Right renal pelvis (tissue), 4 donors: ENCODE results near the gene ZDHHC7. TPM values are rescaled to one million over a fixed set of nuclear protein-coding genes. Genes with fewer than 3 reads are reported as not detected.

ENCODE experiments used
- DNase-seq, 4 donors: peaks; one replicate each; pipeline ENCODE4 v3.0.0-alpha.2; 2013; ENCODE audit warnings: low read depth in 4 of 4, low spot score in 3 of 4, missing footprints in 1 of 4
- polyA plus RNA-seq, 4 donors: library from polyadenylated mRNA; unstranded; fragments of 120-200 nt; gene quantifications; one replicate each; pipeline ENCODE4 v1.2.1, GENCODE V29; 2013; ENCODE audit not compliant: insufficient read length in 4 of 4

The ZDHHC7 gene
- polyA plus RNA-seq, 4 donors = 54.5 to 60.8 (median 59.8) TPM

GRCh38 chr16:85026703-85027102 is 15.4 kb upstream of the ZDHHC7 start:
- DNase-seq = no peak

DNA sequence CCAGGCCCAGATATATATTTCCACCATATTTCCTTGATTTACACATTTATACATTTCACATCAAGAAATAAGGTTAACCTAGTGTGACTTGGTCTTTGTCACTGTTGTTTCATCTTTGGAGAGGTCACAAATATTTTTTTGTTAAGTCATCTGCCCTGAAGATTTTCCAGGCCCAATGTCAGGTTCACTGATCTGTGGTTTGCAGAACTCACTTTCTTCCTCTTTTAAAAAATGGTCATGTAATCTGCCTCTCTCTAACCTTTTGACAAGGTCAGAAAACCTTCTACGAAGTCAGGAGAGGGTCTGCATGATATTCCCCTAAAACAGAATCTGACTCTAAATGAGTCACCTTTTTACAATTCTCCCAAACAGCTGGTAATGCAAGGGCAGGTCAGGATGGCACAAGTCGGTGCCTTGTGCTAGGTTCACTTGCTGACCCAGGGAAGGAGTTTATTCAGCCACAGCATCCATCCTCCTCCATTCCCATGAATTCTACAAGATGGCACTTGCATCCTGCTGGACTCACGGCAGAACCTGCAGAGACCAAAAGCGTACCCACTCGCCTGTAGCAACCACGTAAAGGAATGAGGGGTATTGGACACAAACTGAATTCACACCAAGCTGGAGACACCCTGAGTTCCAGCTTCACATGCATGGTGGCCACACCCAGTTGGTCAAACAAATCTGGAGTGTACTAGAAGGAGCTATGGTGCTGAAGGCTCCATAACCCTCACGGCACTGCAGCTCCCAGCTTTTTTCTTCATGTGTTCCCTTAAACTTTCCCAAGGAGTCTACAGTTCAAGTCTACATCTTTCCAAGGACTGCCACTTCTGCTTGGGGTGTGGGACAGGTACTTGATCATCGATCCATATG is 14.7 kb upstream of the ZDHHC7 start:
- DNase-seq = no peak

- no peak for DNase-seq
Observed at GRCh38 chr16:85019659-85020245, 8.4 kb upstream of the ZDHHC7 start.

DNA sequence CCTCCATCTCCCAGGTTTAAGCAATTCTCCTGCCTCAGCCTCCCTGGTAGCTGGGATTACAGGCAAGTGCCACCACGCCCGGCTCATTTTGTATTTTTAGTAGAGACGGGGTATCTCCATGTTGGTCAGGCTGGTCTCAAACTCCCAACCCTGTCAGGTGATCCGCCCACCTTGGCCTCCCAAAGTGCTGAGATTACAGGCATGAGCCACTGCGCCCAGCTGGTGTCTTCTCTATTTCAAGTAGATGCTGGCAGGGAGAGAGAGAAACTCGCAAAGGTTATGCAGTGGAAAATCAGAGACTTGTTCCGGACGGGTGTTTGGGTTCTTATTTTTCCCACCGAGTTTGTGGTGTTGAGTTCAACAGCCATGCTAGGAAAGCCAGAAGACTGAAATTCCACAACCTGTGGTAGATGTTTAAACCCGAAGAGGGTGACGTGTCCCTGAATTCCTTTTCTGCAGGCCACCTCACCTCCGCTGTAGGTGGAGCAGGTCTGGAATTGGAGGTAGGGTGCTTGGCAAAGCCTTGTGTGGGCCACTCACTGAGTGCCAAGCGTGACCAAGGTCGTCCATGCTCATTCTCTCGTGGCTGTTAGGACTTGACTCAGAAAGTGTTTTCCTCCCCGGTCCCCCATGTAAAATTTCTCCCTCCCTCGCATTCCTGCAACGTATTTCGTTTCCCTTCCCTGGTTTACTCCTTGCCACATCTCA is 7.3 kb upstream of the ZDHHC7 start:
- no peak for DNase-seq

DNA sequence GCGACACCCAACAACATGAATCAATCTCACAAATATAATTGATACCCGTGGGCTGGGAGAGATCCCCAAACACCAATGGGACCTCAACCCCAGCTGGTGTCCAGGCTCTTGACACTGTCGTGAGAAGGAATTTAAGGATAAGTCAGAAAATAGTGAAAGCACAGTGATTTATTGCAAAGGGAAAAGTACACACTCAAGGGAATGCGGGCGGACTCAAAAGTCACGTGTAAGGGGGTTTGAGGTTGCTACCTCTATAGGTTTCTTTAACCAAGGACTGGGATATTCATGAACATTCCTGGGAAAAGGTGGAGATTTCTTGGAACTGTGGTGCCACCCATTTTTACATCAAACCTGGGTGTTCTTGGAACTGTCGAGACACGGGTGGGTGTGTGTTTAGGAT is 6.3 kb upstream of the ZDHHC7 start:
- no peak for DNase-seq

- no peak for DNase-seq
Observed at GRCh38 chr16:85017151-85017550, 5.8 kb upstream of the ZDHHC7 start.

GRCh38 chr16:85015481-85016187 is 4.3 kb upstream of the ZDHHC7 start:
- no peak for DNase-seq

GRCh38 chr16:85014311-85014710 is 3.0 kb upstream of the ZDHHC7 start:
- DNase-seq = no peak

- no peak for DNase-seq
Observed at GRCh38 chr16:85011846-85012284, 530 bp upstream of the ZDHHC7 start.

GRCh38 chr16:85010446-85010930 is 847 bp downstream of the ZDHHC7 start:
- DNase-seq = no peak

- DNase-seq = no peak
Observed at GRCh38 chr16:85008271-85008670, 3.1 kb downstream of the ZDHHC7 start.

- DNase-seq = no peak
Observed at GRCh38 chr16:85007496-85008214, 3.7 kb downstream of the ZDHHC7 start.

DNA sequence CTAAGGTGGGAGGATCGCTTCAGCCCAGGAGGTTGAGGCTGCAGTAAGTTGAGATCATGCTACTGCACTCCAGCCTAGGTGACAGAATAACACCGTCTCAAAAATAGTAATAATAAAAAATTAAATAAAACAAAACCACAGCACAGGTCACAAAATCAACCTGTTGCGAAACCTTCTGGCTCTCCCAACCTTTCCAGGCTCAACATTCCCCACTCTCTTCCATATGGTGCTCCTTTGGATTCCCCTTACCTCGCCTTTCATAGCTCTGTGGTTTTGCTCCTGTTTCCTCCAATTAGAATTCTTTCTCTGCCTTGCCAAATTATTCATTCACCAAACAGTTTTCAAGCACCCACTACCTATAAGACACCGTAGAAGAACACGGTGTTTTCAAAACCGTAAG is 4.7 kb downstream of the ZDHHC7 start:
- no peak for DNase-seq

- no peak for DNase-seq
Observed at GRCh38 chr16:85005285-85006069, 5.9 kb downstream of the ZDHHC7 start.

- DNase-seq = no peak
Observed at GRCh38 chr16:85004587-85005205, 6.6 kb downstream of the ZDHHC7 start.

GRCh38 chr16:85003725-85004586 is 7.4 kb downstream of the ZDHHC7 start:
- no peak for DNase-seq

DNA sequence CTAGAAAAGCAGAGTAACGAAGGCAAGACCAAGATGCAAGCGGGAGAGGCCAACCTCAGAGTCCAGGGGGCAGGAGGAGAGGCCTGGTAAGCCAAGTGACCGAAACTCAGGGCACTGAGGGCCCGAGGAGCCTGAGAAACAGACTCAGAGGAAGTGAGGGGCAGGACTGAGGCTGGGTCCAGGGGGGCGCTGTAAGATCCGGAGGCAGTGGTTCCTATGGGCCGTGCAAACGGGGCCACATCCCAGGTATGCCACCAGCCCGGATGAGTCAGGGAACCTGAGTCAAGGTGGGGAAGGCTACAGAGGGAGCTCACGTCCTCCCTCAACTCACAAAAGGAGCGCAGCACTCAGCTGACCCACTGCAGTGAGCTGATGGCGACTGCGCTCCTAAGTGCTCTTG is 8.3 kb downstream of the ZDHHC7 start:
- no peak for DNase-seq

DNA sequence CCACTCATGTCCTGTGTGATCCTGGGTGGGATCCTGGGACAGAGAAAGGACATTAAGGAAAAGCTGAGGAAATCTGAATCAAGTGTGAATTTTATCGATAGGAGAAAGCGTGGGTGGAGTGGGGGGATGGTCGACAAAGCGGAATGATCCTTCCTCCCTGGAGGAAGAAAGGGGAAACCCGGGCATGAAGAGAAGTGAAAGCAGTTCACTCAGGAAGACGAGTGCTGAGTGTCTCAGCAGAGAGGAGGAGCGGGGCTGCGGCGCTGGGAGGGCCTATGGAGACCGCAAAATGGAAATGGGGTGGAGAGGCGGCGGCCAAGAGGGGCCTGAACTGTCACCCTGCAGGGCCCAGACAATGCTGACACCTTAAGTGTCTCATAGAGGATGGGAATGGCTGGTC is 8.7 kb downstream of the ZDHHC7 start:
- DNase-seq = no peak
